Measurements from ENCODE around the gene NEUROD2.

The NEUROD2 gene

GRCh38 chr17:39636587-39636926, 28.8 kb upstream of the NEUROD2 start:
- no peak for DNase-seq (ENCODE audit: low read depth, low spot score)
- peak overlapping the region; percentile 69 for H3K27ac ChIP-seq

GRCh38 chr17:39635614-39636176, 28.0 kb upstream of the NEUROD2 start:
- no peak for DNase-seq (ENCODE audit: low read depth, low spot score)
- H3K27ac ChIP-seq = no peak overlapping the region

GRCh38 chr17:39634384-39634871, 26.7 kb upstream of the NEUROD2 start:
- DNase-seq (ENCODE audit: low read depth, low spot score) = no peak
- H3K27ac ChIP-seq = no peak overlapping the region

GRCh38 chr17:39633570-39634183, 26.0 kb upstream of the NEUROD2 start:
- DNase-seq (ENCODE audit: low read depth, low spot score) = no peak
- H3K27ac ChIP-seq = no peak overlapping the region

GRCh38 chr17:39632153-39632941, 24.6 kb upstream of the NEUROD2 start:
- H3K27ac ChIP-seq = no peak overlapping the region
- no peak for DNase-seq (ENCODE audit: low read depth, low spot score)

GRCh38 chr17:39631403-39631802, 23.7 kb upstream of the NEUROD2 start:
- DNase-seq (ENCODE audit: low read depth, low spot score) = no peak
- no peak overlapping the region for H3K27ac ChIP-seq

GRCh38 chr17:39629898-39630297, 22.2 kb upstream of the NEUROD2 start:
- DNase-seq (ENCODE audit: low read depth, low spot score) = no peak
- H3K27ac ChIP-seq = no peak overlapping the region

GRCh38 chr17:39629494-39629880, 21.8 kb upstream of the NEUROD2 start:
- H3K27ac ChIP-seq = no peak overlapping the region
- DNase-seq (ENCODE audit: low read depth, low spot score) = no peak

- DNase-seq (ENCODE audit: low read depth, low spot score) = no peak
- no peak overlapping the region for H3K27ac ChIP-seq
Measured at GRCh38 chr17:39628655-39629493, 21.2 kb upstream of the NEUROD2 start.

GRCh38 chr17:39627712-39628516, 20.2 kb upstream of the NEUROD2 start:
- no peak overlapping the region for H3K27ac ChIP-seq
- DNase-seq (ENCODE audit: low read depth, low spot score) = no peak

- DNase-seq (ENCODE audit: low read depth, low spot score) = no peak
- H3K27ac ChIP-seq = no peak overlapping the region
Measured at GRCh38 chr17:39627047-39627711, 19.5 kb upstream of the NEUROD2 start.

- DNase-seq (ENCODE audit: low read depth, low spot score) = no peak
- no peak within 1 kb of the TSS for H3K27ac ChIP-seq
Measured at GRCh38 chr17:39626171-39627046, 18.7 kb upstream of the NEUROD2 start, which contains the start of gene PPP1R1B. TSS of gene PPP1R1B (plus strand) at chr17:39626952. CDS start at chr17:39627393, 441 bp downstream.

GRCh38 chr17:39625198-39625785, 17.6 kb upstream of the NEUROD2 start:
- no peak for DNase-seq (ENCODE audit: low read depth, low spot score)
- H3K27ac ChIP-seq = no peak overlapping the region

GRCh38 chr17:39624313-39624712, 16.6 kb upstream of the NEUROD2 start:
- no peak for DNase-seq (ENCODE audit: low read depth, low spot score)
- H3K27ac ChIP-seq = no peak overlapping the region

GRCh38 chr17:39623356-39623950, 15.7 kb upstream of the NEUROD2 start:
- no peak overlapping the region for H3K27ac ChIP-seq
- no peak for DNase-seq (ENCODE audit: low read depth, low spot score)

GRCh38 chr17:39622380-39623006, 14.8 kb upstream of the NEUROD2 start:
- no peak for DNase-seq (ENCODE audit: low read depth, low spot score)
- H3K27ac ChIP-seq = no peak overlapping the region

Measured in epithelial cell of prostate (primary cell).